Activated CD8-positive, alpha-beta memory T cell treated with anti-CD3 and anti-CD28 coated beads, Interleukin-2, amount 10 ng/mL, durations not matched to agents 7 days and 5 days (primary cell): ENCODE data around the gene ARHGAP26. TPM values are rescaled to one million over a fixed set of nuclear protein-coding genes. Genes with fewer than 3 reads are reported as not detected.
"Not testable (repeated sequence)": the region's sequence is repeated elsewhere in the genome, so short reads cannot be mapped to it uniquely, and the experiment has no call there.

Experiments
- ATAC-seq: fragments of 150-1000 bp; cut with Tn5 transposase; one replicate; pipeline ENCODE4 v1.10.0; 2021; ENCODE audit warnings: moderate library complexity
- CTCF ChIA-PET: fragments of 350-600 bp; sonication (Branson Sonifier 250); formaldehyde crosslinking; loops from one replicate; lab custom pipeline; 2021; ENCODE audit warnings: antibody characterized with exemption; lab: Charles Lee
- DNase-seq: peaks from one replicate; pipeline ENCODE4 v3.0.0-alpha.2; 2020
- H3K27ac Mint-ChIP-seq: one replicate; pipeline ENCODE4 v1.8.0; 2021; ENCODE audit warnings: mild to moderate bottlenecking, mixed read lengths
- H3K27me3 Mint-ChIP-seq: one replicate; pipeline ENCODE4 v1.8.0; 2021; ENCODE audit warnings: mixed read lengths
- H3K36me3 Mint-ChIP-seq: one replicate; pipeline ENCODE4 v1.8.0; 2021; ENCODE audit warnings: mild to moderate bottlenecking, mixed read lengths
- H3K4me1 Mint-ChIP-seq: one replicate; pipeline ENCODE4 v1.8.0; 2021; ENCODE audit warnings: mixed read lengths
- H3K4me3 Mint-ChIP-seq: one replicate; pipeline ENCODE4 v1.8.0; 2021; ENCODE audit warnings: mild to moderate bottlenecking, moderate library complexity, mixed read lengths
- H3K9me3 Mint-ChIP-seq: one replicate; pipeline ENCODE4 v1.8.0; 2022; ENCODE audit warnings: low read depth, mixed read lengths
- total RNA-seq, 2 experiments: library from RNA; stranded (reverse); gene quantifications; one replicate each; pipeline ENCODE4 v1.2.3, GENCODE V29; 2021

Gene ARHGAP26
- total RNA-seq, 2 experiments from 2014 or later = 12.6 to 38.9 TPM

DNA sequence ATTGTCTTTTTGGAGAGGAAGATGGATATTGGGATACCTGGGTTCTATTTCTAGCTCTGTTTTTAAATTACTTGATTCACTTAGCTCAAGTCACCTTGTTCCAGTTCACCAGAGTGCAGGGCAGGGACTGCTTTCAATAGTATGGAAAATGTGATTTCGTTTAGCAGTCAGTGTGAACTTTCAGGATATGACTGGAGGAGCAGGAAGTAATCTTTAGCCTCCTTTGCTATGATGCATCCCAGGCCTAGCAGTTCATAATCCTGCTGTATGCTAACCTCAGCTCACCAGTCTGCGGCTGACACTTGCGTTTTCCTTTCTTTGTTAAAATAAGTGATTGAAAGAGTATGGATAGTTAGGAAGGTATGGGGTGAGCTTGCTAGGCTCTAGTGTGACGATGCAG, 169.7 kb downstream of the ARHGAP26 start:
- no peak for DNase-seq
- Mint-ChIP-seq H3K4me3 (no peak overlapping the region), H3K36me3 (peaks cover 26% of the 10 kb centered on the region), H3K4me1 (peaks cover 24% of the 10 kb centered on the region), H3K27me3 (no peaks in the 10 kb centered on the region), H3K9me3 (no peaks in the 10 kb centered on the region), H3K27ac (no peak overlapping the region)
- CTCF ChIA-PET = interaction anchor here (0.6 kb wide), 1 partner anchor 51 kb away, joined by 3 read pairs; no protein-coding TSS in a partner anchor
- ATAC-seq = no peak

GRCh38 chr5:142941245-142941644, 171.1 kb downstream of the ARHGAP26 start:
- ATAC-seq (no peak), DNase-seq (no peak)
- CTCF ChIA-PET = no interaction called here
- no peak overlapping the region for H3K4me3 Mint-ChIP-seq
- H3K27me3 Mint-ChIP-seq = no peaks in the 10 kb centered on the region
- H3K9me3 Mint-ChIP-seq = no peaks in the 10 kb centered on the region
- no peak overlapping the region for H3K27ac Mint-ChIP-seq
- peaks cover 21% of the 10 kb centered on the region for H3K36me3 Mint-ChIP-seq
- H3K4me1 Mint-ChIP-seq = peaks cover 20% of the 10 kb centered on the region

DNA sequence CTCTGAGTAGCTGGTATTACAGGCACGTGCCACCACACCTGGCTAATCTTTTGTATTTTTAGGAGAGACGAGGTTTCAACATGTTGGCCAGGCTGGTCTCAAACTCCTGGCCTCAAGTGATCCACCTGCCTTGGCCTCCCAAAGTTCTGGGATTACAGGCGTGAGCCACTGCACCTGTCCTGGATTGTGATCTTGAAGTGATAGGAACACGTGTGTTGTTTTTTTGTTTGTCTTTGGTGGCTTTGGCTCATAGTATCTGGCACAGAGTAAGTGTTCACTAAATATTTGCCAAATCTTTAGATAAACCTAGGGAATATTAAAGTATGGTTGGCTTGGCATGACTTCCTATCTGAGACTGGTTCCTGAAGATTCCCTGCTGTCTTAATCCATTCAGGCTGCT, 172.7 kb downstream of the ARHGAP26 start:
- CTCF ChIA-PET = no interaction called here
- Mint-ChIP-seq H3K9me3 (no peaks in the 10 kb centered on the region), H3K27me3 (no peaks in the 10 kb centered on the region), H3K36me3 (peaks cover 22% of the 10 kb centered on the region), H3K27ac (no peak overlapping the region), H3K4me1 (peaks cover 27% of the 10 kb centered on the region), H3K4me3 (no peak overlapping the region)
- no peak for DNase-seq
- no peak for ATAC-seq

DNA sequence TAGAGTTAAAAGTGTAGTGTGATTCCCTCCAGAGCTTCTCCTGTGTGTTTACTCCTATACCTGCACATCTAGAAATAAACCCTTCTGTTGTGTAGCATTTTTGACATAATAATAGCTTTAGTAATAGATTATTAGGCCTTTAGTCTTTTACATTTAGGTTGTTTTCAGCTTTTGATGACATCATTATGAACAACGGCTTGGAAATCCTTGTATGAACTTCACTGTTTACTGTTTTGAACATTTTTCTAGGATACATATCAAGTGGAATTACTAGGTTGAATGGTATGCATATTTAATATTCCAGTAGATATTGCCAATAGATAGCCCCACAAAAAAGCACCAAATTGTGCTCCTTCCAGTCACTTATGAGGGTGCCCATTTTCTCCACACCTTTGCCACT, 174.0 kb downstream of the ARHGAP26 start:
- Mint-ChIP-seq H3K27me3 (no peaks in the 10 kb centered on the region), H3K36me3 (peaks cover 21% of the 10 kb centered on the region), H3K27ac (no peak overlapping the region), H3K9me3 (no peaks in the 10 kb centered on the region), H3K4me3 (no peak overlapping the region), H3K4me1 (peaks cover 26% of the 10 kb centered on the region)
- CTCF ChIA-PET = no interaction called here
- ATAC-seq = no peak
- no peak for DNase-seq

- DNase-seq (no peak), ATAC-seq (no peak)
- H3K27ac Mint-ChIP-seq = no peak overlapping the region
- H3K9me3 Mint-ChIP-seq = no peaks in the 10 kb centered on the region
- H3K4me3 Mint-ChIP-seq = no peak overlapping the region
- CTCF ChIA-PET = interaction anchor here (1.3 kb wide), 1 partner anchor 57 kb away, joined by 4 read pairs; no protein-coding TSS in a partner anchor
- peaks cover 25% of the 10 kb centered on the region for H3K36me3 Mint-ChIP-seq
- H3K27me3 Mint-ChIP-seq = no peaks in the 10 kb centered on the region
- peaks cover 27% of the 10 kb centered on the region for H3K4me1 Mint-ChIP-seq
Observed at GRCh38 chr5:142945321-142945720, 175.1 kb downstream of the ARHGAP26 start.

DNA sequence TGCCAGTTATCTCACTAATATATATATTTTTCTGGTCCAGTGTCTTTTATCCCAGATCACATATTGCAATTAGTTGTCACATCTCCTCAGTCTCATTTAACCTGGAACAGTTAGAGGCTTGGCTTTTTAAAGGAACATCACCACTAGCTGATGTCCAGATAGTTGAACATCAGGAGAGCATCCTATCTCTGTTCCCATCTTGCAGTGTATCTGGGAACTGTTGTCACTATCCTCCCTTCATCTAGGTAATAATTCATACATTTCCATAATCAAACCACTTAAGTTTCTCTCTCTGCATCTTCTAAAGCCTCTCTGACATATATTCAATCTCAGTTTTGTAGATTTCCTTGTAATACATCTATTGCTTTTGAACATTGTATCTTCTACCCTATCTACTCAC, 175.7 kb downstream of the ARHGAP26 start:
- CTCF ChIA-PET = interaction anchor here (1.0 to 1.3 kb wide), 2 partner anchors 11 to 57 kb away, joined by 4 read pairs; no protein-coding TSS in a partner anchor
- no peak for ATAC-seq
- Mint-ChIP-seq H3K36me3 (peaks cover 21% of the 10 kb centered on the region), H3K4me1 (peaks cover 25% of the 10 kb centered on the region), H3K27ac (no peak overlapping the region), H3K4me3 (no peak overlapping the region), H3K27me3 (no peaks in the 10 kb centered on the region), H3K9me3 (no peaks in the 10 kb centered on the region)
- DNase-seq = no peak

DNA sequence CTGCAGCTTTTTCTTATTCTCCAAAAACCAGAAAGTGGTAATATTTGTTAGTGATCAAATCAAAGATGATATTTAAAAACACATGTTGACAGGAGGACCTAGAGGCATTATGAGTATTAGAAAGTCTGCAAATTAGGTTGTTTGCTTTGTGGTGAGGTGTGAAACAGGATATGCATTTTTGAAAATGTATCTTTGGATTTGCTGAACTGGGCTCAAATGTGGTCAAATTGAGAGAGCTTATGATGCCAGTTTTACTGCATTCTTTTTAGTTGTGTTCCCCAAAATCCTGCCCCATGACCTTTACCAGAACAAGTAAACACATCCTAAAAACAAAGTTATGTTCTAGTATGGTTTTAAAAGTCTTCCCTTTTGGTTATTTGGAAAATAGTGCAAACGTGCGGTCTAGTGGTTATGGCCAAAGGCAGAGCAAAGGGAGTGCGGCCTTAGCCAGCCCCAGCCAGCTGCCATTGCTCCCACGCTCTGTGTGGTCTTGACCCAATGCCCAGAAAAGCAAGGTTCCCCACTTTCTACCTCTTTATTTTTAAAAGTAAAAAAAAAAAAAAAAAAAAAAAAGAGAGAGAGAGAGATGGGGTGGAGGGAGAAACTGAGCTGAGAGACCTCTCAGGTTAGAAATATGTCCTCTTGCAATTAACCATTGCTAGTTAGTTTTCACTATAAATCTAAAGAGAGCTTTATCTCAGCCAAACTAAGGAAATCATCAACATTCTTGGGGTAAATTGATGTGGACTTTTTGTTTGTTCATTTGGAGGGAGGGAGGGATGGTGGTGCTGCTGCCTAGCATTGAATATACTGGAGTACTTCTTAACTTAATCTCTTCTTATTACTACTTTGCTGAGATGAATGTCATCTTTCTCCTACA, 176.6 kb downstream of the ARHGAP26 start:
- Mint-ChIP-seq H3K27me3 (no peaks in the 10 kb centered on the region), H3K27ac (no peak overlapping the region), H3K9me3 (no peaks in the 10 kb centered on the region), H3K4me1 (peaks cover 17% of the 10 kb centered on the region), H3K4me3 (no peak overlapping the region), H3K36me3 (peaks cover 17% of the 10 kb centered on the region)
- no peak for ATAC-seq
- CTCF ChIA-PET = interaction anchor here (1.0 kb wide), 1 partner anchor 11 kb away, joined by 4 read pairs; no protein-coding TSS in a partner anchor
- no peak for DNase-seq

GRCh38 chr5:142947427-142947709, 177.2 kb downstream of the ARHGAP26 start:
- Mint-ChIP-seq H3K27ac (no peak overlapping the region), H3K36me3 (peaks cover 17% of the 10 kb centered on the region), H3K4me1 (peaks cover 23% of the 10 kb centered on the region), H3K9me3 (no peaks in the 10 kb centered on the region), H3K27me3 (no peaks in the 10 kb centered on the region), H3K4me3 (no peak overlapping the region)
- CTCF ChIA-PET = no interaction called here
- ATAC-seq (no peak), DNase-seq (no peak)

GRCh38 chr5:142952229-142952628, 182.1 kb downstream of the ARHGAP26 start:
- Mint-ChIP-seq H3K4me1 (peaks cover 10% of the 10 kb centered on the region), H3K27me3 (no peaks in the 10 kb centered on the region), H3K4me3 (no peak overlapping the region), H3K9me3 (no peaks in the 10 kb centered on the region), H3K27ac (no peak overlapping the region), H3K36me3 (peaks cover 20% of the 10 kb centered on the region)
- ATAC-seq (no peak), DNase-seq (no peak)
- CTCF ChIA-PET = no interaction called here

GRCh38 chr5:142952871-142953270, 182.7 kb downstream of the ARHGAP26 start:
- H3K9me3 Mint-ChIP-seq, H3K4me1 Mint-ChIP-seq, H3K27ac Mint-ChIP-seq, H3K4me3 Mint-ChIP-seq, DNase-seq, CTCF ChIA-PET, ATAC-seq, H3K27me3 Mint-ChIP-seq: not testable (repeated sequence)
- H3K36me3 Mint-ChIP-seq = peaks cover 17% of the 10 kb centered on the region

DNA sequence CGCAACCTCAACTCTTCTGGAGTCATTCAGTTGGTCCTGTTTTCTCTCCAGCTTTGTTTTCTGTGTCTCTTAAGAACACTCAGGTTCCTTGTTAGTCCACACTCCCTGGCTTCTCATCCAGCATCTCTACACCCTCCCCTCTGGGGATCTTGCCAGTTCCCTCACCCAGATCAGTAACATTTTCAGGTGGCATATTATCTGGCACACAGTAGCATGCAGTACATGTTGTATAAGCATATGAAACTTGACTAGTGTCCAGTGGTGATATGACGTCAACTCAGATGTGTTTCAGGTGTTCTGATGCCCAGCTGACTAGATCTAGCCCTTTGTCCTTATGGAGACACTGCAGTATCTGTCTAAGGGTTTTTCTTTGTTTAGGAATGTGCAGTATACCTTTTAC, 184.3 kb downstream of the ARHGAP26 start:
- Mint-ChIP-seq H3K9me3 (no peaks in the 10 kb centered on the region), H3K36me3 (peaks cover 14% of the 10 kb centered on the region), H3K4me1 (peaks cover 15% of the 10 kb centered on the region), H3K27me3 (no peaks in the 10 kb centered on the region), H3K27ac (no peak overlapping the region), H3K4me3 (no peak overlapping the region)
- CTCF ChIA-PET = no interaction called here
- ATAC-seq (no peak), DNase-seq (no peak)

GRCh38 chr5:142955628-142956027, 185.5 kb downstream of the ARHGAP26 start:
- H3K27ac Mint-ChIP-seq = no peak overlapping the region
- no peak for ATAC-seq
- no peak for DNase-seq
- H3K27me3 Mint-ChIP-seq = no peaks in the 10 kb centered on the region
- no peaks in the 10 kb centered on the region for H3K9me3 Mint-ChIP-seq
- CTCF ChIA-PET = no interaction called here
- H3K4me3 Mint-ChIP-seq = no peak overlapping the region
- H3K36me3 Mint-ChIP-seq = peaks cover 11% of the 10 kb centered on the region
- peaks cover 19% of the 10 kb centered on the region for H3K4me1 Mint-ChIP-seq

GRCh38 chr5:142957528-142957927, 187.4 kb downstream of the ARHGAP26 start:
- CTCF ChIA-PET = interaction anchor here (1.0 kb wide), 1 partner anchor 14 kb away, joined by 3 read pairs; no protein-coding TSS in a partner anchor
- ATAC-seq (no peak), DNase-seq (no peak)
- Mint-ChIP-seq H3K36me3 (peaks cover 22% of the 10 kb centered on the region), H3K4me1 (peaks cover 17% of the 10 kb centered on the region), H3K27ac (no peak overlapping the region), H3K27me3 (no peaks in the 10 kb centered on the region), H3K9me3 (no peaks in the 10 kb centered on the region), H3K4me3 (no peak overlapping the region)
